Measurements from ENCODE around the gene VPS72.

DNA sequence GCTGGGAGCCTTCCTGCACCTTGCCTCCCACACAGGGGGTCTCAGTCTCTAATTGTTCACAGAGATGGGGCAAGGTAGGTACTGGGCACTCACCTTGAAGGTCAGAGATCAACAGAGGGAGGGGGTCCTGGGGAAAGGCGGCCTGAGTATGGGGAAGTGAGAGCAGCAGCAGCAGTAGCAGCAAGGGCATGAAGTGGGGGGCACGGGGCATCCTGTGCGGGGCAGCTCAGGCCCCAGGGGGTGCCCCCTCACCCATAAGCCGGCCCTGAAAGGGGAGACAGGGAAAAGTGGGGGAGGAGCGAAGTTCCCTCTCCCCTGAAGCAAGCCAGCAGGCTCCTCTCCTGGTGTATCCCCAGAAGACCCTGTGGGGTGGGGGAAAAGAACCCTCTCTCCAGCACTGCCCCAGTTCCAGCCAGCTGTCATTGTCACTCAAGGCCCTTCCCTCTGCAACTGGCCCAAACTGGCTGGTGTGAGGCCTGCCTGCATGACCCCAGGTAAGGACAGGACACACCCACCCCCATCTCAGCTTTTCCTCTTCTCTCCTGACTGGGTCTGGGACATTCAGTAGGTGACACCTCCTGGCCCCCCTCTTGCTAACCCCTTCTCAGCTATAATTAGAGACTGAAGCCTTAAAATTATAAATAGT is 47.5 kb downstream of the VPS72 start:
- TF ChIP-seq POLR2AphosphoS5 (IDR thresholded peaks at IDR 0.05; ENCODE audit: low read depth), result no peak
- TF ChIP-seq, protein P1, sequence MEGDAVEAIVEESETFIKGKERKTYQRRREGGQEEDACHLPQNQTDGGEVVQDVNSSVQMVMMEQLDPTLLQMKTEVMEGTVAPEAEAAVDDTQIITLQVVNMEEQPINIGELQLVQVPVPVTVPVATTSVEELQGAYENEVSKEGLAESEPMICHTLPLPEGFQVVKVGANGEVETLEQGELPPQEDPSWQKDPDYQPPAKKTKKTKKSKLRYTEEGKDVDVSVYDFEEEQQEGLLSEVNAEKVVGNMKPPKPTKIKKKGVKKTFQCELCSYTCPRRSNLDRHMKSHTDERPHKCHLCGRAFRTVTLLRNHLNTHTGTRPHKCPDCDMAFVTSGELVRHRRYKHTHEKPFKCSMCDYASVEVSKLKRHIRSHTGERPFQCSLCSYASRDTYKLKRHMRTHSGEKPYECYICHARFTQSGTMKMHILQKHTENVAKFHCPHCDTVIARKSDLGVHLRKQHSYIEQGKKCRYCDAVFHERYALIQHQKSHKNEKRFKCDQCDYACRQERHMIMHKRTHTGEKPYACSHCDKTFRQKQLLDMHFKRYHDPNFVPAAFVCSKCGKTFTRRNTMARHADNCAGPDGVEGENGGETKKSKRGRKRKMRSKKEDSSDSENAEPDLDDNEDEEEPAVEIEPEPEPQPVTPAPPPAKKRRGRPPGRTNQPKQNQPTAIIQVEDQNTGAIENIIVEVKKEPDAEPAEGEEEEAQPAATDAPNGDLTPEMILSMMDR (IDR thresholded peaks at IDR 0.05; ENCODE audit: insufficient read depth, low read length), result no peak
- no peak for TF ChIP-seq GABPA (IDR thresholded peaks at IDR 0.05; ENCODE audit: low read depth)
- TF ChIP-seq, protein P2, sequence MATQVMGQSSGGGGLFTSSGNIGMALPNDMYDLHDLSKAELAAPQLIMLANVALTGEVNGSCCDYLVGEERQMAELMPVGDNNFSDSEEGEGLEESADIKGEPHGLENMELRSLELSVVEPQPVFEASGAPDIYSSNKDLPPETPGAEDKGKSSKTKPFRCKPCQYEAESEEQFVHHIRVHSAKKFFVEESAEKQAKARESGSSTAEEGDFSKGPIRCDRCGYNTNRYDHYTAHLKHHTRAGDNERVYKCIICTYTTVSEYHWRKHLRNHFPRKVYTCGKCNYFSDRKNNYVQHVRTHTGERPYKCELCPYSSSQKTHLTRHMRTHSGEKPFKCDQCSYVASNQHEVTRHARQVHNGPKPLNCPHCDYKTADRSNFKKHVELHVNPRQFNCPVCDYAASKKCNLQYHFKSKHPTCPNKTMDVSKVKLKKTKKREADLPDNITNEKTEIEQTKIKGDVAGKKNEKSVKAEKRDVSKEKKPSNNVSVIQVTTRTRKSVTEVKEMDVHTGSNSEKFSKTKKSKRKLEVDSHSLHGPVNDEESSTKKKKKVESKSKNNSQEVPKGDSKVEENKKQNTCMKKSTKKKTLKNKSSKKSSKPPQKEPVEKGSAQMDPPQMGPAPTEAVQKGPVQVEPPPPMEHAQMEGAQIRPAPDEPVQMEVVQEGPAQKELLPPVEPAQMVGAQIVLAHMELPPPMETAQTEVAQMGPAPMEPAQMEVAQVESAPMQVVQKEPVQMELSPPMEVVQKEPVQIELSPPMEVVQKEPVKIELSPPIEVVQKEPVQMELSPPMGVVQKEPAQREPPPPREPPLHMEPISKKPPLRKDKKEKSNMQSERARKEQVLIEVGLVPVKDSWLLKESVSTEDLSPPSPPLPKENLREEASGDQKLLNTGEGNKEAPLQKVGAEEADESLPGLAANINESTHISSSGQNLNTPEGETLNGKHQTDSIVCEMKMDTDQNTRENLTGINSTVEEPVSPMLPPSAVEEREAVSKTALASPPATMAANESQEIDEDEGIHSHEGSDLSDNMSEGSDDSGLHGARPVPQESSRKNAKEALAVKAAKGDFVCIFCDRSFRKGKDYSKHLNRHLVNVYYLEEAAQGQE (IDR thresholded peaks at IDR 0.05; ENCODE audit: insufficient replicate concordance, low read depth), result no peak

Measured in HL-60 (cell line).